Osteocyte (in vitro differentiated cells): ENCODE data around the gene APC2. TPM values are rescaled to one million over a fixed set of nuclear protein-coding genes. Genes with fewer than 3 reads are reported as not detected.

Experiments used
- DNase-seq: peaks from one replicate; pipeline ENCODE4 v3.0.0; 2021; ENCODE audit warnings: mixed read lengths; ENCODE audit not compliant: unreplicated experiment; ENCODE audit errors: extremely low spot score
- H3K27ac Mint-ChIP-seq: one replicate; pipeline ENCODE4 v1.8.0; 2021; ENCODE audit warnings: mild to moderate bottlenecking, mixed read lengths; ENCODE audit not compliant: unreplicated experiment
- H3K27me3 Mint-ChIP-seq: one replicate; pipeline ENCODE4 v1.8.0; 2021; ENCODE audit warnings: mixed read lengths; ENCODE audit not compliant: unreplicated experiment
- H3K36me3 Mint-ChIP-seq: one replicate; pipeline ENCODE4 v1.8.0; 2021; ENCODE audit warnings: mixed read lengths; ENCODE audit not compliant: unreplicated experiment
- H3K4me1 Mint-ChIP-seq: one replicate; pipeline ENCODE4 v1.8.0; 2021; ENCODE audit warnings: mixed read lengths; ENCODE audit not compliant: unreplicated experiment
- H3K4me3 Mint-ChIP-seq: one replicate; pipeline ENCODE4 v1.8.0; 2021; ENCODE audit warnings: mild to moderate bottlenecking, moderate library complexity, mixed read lengths; ENCODE audit not compliant: unreplicated experiment
- H3K9me3 Mint-ChIP-seq: one replicate; pipeline ENCODE4 v1.8.0; 2021; ENCODE audit warnings: mixed read lengths; ENCODE audit not compliant: unreplicated experiment
- CTCF ChIP-seq: fragments of 200-600 bp; sonication (generic); IDR thresholded peaks from 2 replicates; pipeline ENCODE4 v1.5.0; 2021; ENCODE audit warnings: antibody characterized with exemption, mild to moderate bottlenecking, moderate library complexity
- total RNA-seq: library from RNA; stranded (reverse); gene quantifications from 2 replicates; pipeline ENCODE4 v1.2.1, GENCODE V29; 2021

The APC2 gene
- total RNA-seq, 1 donor from 2014 or later: 1.2 TPM

- no peak for DNase-seq
- peaks cover 2% of the 10 kb centered on the region for H3K27me3 Mint-ChIP-seq
- no peak overlapping the region for H3K4me3 Mint-ChIP-seq
- peaks cover 3% of the 10 kb centered on the region for H3K36me3 Mint-ChIP-seq
- TF ChIP-seq CTCF: no peak
- no peak overlapping the region for H3K27ac Mint-ChIP-seq
- peaks cover 11% of the 10 kb centered on the region for H3K4me1 Mint-ChIP-seq
- no peaks in the 10 kb centered on the region for H3K9me3 Mint-ChIP-seq
Observed at GRCh38 chr19:1472231-1473084, 22.5 kb downstream of the APC2 start.

GRCh38 chr19:1473085-1473851 lies 23.3 kb downstream of the APC2 start:
- Mint-ChIP-seq H3K36me3 (peaks cover 4% of the 10 kb centered on the region), H3K27ac (no peak overlapping the region), H3K4me1 (peaks cover 18% of the 10 kb centered on the region), H3K4me3 (no peak overlapping the region), H3K9me3 (no peaks in the 10 kb centered on the region), H3K27me3 (peaks cover 2% of the 10 kb centered on the region)
- TF ChIP-seq CTCF: no peak
- DNase-seq: no peak

- peaks cover 4% of the 10 kb centered on the region for H3K36me3 Mint-ChIP-seq
- no peak overlapping the region for H3K27ac Mint-ChIP-seq
- no peak for DNase-seq
- no peak for TF ChIP-seq CTCF
- H3K27me3 Mint-ChIP-seq: peaks cover 2% of the 10 kb centered on the region
- no peaks in the 10 kb centered on the region for H3K9me3 Mint-ChIP-seq
- no peak overlapping the region for H3K4me3 Mint-ChIP-seq
- H3K4me1 Mint-ChIP-seq: peaks cover 23% of the 10 kb centered on the region
Observed at GRCh38 chr19:1474011-1474764, 24.3 kb downstream of the APC2 start.

GRCh38 chr19:1474765-1475351 lies 24.9 kb downstream of the APC2 start:
- no peaks in the 10 kb centered on the region for H3K9me3 Mint-ChIP-seq
- peaks cover 2% of the 10 kb centered on the region for H3K27me3 Mint-ChIP-seq
- no peak for DNase-seq
- no peak overlapping the region for H3K27ac Mint-ChIP-seq
- no peak for TF ChIP-seq CTCF
- peaks cover 24% of the 10 kb centered on the region for H3K4me1 Mint-ChIP-seq
- no peak overlapping the region for H3K4me3 Mint-ChIP-seq
- peaks cover 4% of the 10 kb centered on the region for H3K36me3 Mint-ChIP-seq
